PFSK-1 (cell line): ENCODE measurements around the gene VTA1.

Experiments used
- POLR2AphosphoS5 ChIP-seq: IDR thresholded peaks from 2 replicates; pipeline ENCODE4 v1.6.1; 2012; ENCODE audit warnings: low read depth, mild to moderate bottlenecking, control low read depth, low read length, moderate library complexity
- SIN3A ChIP-seq: IDR thresholded peaks from 2 replicates; pipeline ENCODE4 v1.6.1; 2012; ENCODE audit warnings: mild to moderate bottlenecking, low read length, moderate library complexity, borderline replicate concordance; ENCODE audit not compliant: insufficient read depth
- TF ChIP-seq, protein P1 (sequence below), 2 experiments: IDR thresholded peaks; 2 replicates each; pipeline versions ENCODE4 v1.6.1 to v1.8.0; 2011 to 2012; ENCODE audit warnings: low read depth in 2 of 2, low read length in 2 of 2, control low read depth in 1 of 2, inconsistent platforms in 1 of 2, mild to moderate bottlenecking in 1 of 2, moderate library complexity in 1 of 2; ENCODE audit not compliant: insufficient read depth in 1 of 2

DNA sequence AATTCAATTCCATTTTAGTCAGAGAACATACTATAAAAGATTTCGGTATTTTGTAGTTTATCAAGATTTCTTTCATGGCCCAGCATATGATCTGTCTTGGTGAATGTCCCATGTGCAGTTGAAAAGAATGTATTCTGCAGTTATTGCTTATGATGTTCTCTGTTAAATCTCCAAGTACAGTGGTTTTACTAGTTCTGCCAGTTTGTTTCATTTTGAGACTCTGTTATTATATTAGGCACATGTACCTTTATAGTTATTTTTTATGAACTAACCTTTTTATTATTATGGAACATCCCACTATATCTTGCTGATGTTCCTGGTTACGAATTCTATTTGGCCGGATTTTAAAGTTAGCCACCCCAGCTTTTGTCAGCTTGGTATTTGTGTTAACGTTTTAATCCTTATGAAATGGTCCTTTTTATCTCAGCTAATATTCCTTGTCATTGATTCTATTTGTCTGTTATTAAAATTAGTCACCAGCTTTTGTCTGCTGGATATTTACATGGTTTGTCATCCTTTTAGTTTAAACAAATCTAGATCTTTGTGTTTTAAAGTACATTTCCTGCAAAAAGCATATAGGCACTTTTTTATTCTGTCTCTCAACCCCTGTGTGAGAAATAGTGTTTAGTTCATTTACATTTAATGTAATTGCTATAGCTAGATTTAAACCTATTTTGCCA lies 48.9 kb downstream of the VTA1 start:
- TF ChIP-seq POLR2AphosphoS5: no peak
- TF ChIP-seq SIN3A: no peak
- TF ChIP-seq, protein P1, sequence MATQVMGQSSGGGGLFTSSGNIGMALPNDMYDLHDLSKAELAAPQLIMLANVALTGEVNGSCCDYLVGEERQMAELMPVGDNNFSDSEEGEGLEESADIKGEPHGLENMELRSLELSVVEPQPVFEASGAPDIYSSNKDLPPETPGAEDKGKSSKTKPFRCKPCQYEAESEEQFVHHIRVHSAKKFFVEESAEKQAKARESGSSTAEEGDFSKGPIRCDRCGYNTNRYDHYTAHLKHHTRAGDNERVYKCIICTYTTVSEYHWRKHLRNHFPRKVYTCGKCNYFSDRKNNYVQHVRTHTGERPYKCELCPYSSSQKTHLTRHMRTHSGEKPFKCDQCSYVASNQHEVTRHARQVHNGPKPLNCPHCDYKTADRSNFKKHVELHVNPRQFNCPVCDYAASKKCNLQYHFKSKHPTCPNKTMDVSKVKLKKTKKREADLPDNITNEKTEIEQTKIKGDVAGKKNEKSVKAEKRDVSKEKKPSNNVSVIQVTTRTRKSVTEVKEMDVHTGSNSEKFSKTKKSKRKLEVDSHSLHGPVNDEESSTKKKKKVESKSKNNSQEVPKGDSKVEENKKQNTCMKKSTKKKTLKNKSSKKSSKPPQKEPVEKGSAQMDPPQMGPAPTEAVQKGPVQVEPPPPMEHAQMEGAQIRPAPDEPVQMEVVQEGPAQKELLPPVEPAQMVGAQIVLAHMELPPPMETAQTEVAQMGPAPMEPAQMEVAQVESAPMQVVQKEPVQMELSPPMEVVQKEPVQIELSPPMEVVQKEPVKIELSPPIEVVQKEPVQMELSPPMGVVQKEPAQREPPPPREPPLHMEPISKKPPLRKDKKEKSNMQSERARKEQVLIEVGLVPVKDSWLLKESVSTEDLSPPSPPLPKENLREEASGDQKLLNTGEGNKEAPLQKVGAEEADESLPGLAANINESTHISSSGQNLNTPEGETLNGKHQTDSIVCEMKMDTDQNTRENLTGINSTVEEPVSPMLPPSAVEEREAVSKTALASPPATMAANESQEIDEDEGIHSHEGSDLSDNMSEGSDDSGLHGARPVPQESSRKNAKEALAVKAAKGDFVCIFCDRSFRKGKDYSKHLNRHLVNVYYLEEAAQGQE (IDR thresholded peaks at IDR 0.05; ENCODE audit: insufficient read depth in 1 of 2, low read depth in 2 of 2, low read length in 2 of 2): no peak
